GM19239 (cell line): Measurements from ENCODE around the gene BEX4.
A peak's percentile ranks its signal among the peaks of the same experiment; 100 is the strongest.
"Not testable (repeated sequence)": the region's sequence is repeated elsewhere in the genome, so short reads cannot be mapped to it uniquely, and the experiment has no call there.

Experiments
- DNase-seq: peaks from one replicate; pipeline ENCODE4 v3.0.0; 2011; ENCODE audit warnings: low spot score; ENCODE audit not compliant: insufficient read length
- FAIRE-seq: peaks from 2 replicates; lab custom pipeline; 2011; peaks lifted over from hg19 to GRCh38; lab: Jason Lieb, UNC

The BEX4 gene

GRCh38 chrX:103214870-103215424 lies at the start of gene BEX4:
Gene BEX4 (plus strand): TSS chrX:103215108. CDS start chrX:103216154, 1,046 bp downstream.
- no peak for FAIRE-seq

GRCh38 chrX:103170216-103170615 lies 44.7 kb upstream of the BEX4 start:
- no peak for FAIRE-seq

More at GRCh38 chrX:103214870-103215424, at the start of gene BEX4:
- DNase-seq = peak; percentile 48

GRCh38 chrX:103171353-103171752 lies 43.6 kb upstream of the BEX4 start:
- DNase-seq (no peak), FAIRE-seq (no peak)

More at GRCh38 chrX:103170216-103170615, 44.7 kb upstream of the BEX4 start:
- DNase-seq = no peak

- FAIRE-seq = not testable (repeated sequence)
Observed at GRCh38 chrX:103175256-103175655, 39.7 kb upstream of the BEX4 start.

GRCh38 chrX:103175944-103176753 lies 38.8 kb upstream of the BEX4 start:
- FAIRE-seq = peak; percentile 60
- DNase-seq = peak; percentile 4

More at GRCh38 chrX:103175256-103175655, 39.7 kb upstream of the BEX4 start:
- DNase-seq = not testable (repeated sequence)

GRCh38 chrX:103177556-103177955 lies 37.4 kb upstream of the BEX4 start:
- FAIRE-seq (no peak), DNase-seq (no peak)

GRCh38 chrX:103183912-103184311 lies 31.0 kb upstream of the BEX4 start:
- DNase-seq (no peak), FAIRE-seq (no peak)

- DNase-seq = no peak
Observed at GRCh38 chrX:103187953-103188475, 26.9 kb upstream of the BEX4 start.

GRCh38 chrX:103197721-103198306 lies 17.1 kb upstream of the BEX4 start:
- DNase-seq (no peak), FAIRE-seq (no peak)

More at GRCh38 chrX:103187953-103188475, 26.9 kb upstream of the BEX4 start:
- no peak for FAIRE-seq

- DNase-seq, FAIRE-seq: not testable (repeated sequence)
Observed at GRCh38 chrX:103198668-103199067, 16.2 kb upstream of the BEX4 start.

- DNase-seq = no peak
- no peak for FAIRE-seq
Observed at GRCh38 chrX:103201041-103201440, 13.9 kb upstream of the BEX4 start.

- DNase-seq (no peak), FAIRE-seq (no peak)
Observed at GRCh38 chrX:103210056-103210455, 4.9 kb upstream of the BEX4 start.

- DNase-seq (no peak), FAIRE-seq (peak; percentile 61)
Observed at GRCh38 chrX:103211012-103211715, 3.7 kb upstream of the BEX4 start.

GRCh38 chrX:103212749-103213457 lies 2.0 kb upstream of the BEX4 start:
- no peak for FAIRE-seq
- DNase-seq = no peak

GRCh38 chrX:103215425-103215991 lies 600 bp downstream of the BEX4 start:
- FAIRE-seq (no peak), DNase-seq (no peak)

- FAIRE-seq (no peak), DNase-seq (no peak)
Observed at GRCh38 chrX:103220511-103221323, 5.8 kb downstream of the BEX4 start.

GRCh38 chrX:103225918-103226317 lies 11.0 kb downstream of the BEX4 start:
- peak; percentile 64 for FAIRE-seq
- DNase-seq = not testable (repeated sequence)

GRCh38 chrX:103233263-103233662 lies 18.4 kb downstream of the BEX4 start:
- DNase-seq (no peak), FAIRE-seq (no peak)
